Liver (tissue), 9 donors: Measurements from ENCODE around the gene RTL1. TPM values are rescaled to one million over a fixed set of nuclear protein-coding genes. Genes with fewer than 3 reads are reported as not detected.

Experiments
- DNase-seq: peaks from one replicate; pipeline ENCODE4 v3.0.0-alpha.2; 2017; ENCODE audit warnings: low spot score
- H3K27ac ChIP-seq, 2 donors: one replicate each; pipeline ENCODE4 v1.7.0; 2013; ENCODE audit warnings: inconsistent platforms in 2 of 2, low read length in 2 of 2, control low read depth in 1 of 2, low read depth in 1 of 2, mild to moderate bottlenecking in 1 of 2
- H3K27me3 ChIP-seq, 4 donors: one replicate each; pipeline versions ENCODE4 v1.6.1 to v1.7.0; 2013; ENCODE audit warnings: low read length in 3 of 4, inconsistent platforms in 1 of 4, mild to moderate bottlenecking in 1 of 4, moderate library complexity in 1 of 4; ENCODE audit not compliant: control insufficient read depth in 4 of 4, insufficient read depth in 4 of 4
- H3K36me3 ChIP-seq, 4 donors: one replicate each; pipeline versions ENCODE4 v1.6.1 to v1.7.0; 2013; ENCODE audit warnings: low read length in 3 of 4, mild to moderate bottlenecking in 3 of 4, low read depth in 1 of 4, moderate library complexity in 1 of 4; ENCODE audit not compliant: control insufficient read depth in 4 of 4, insufficient read depth in 3 of 4
- H3K4me1 ChIP-seq, 4 donors: one replicate each; pipeline versions ENCODE4 v1.6.1 to v1.7.0; 2013; ENCODE audit warnings: low read length in 3 of 4, mild to moderate bottlenecking in 3 of 4, moderate library complexity in 1 of 4; ENCODE audit not compliant: control insufficient read depth in 4 of 4, insufficient read depth in 4 of 4
- H3K4me3 ChIP-seq, 3 donors: one replicate each; pipeline versions ENCODE4 v1.6.1 to v1.7.0; 2013; ENCODE audit warnings: low read length in 3 of 3, control low read depth in 1 of 3, low read depth in 1 of 3, mild to moderate bottlenecking in 1 of 3
- H3K9ac ChIP-seq, 2 donors: one replicate each; pipeline ENCODE4 v1.7.0; 2013; ENCODE audit warnings: low read length in 2 of 2, mild to moderate bottlenecking in 2 of 2, moderate library complexity in 2 of 2, control low read depth in 1 of 2, low read depth in 1 of 2
- H3K9me3 ChIP-seq, 4 donors: one replicate each; pipeline versions ENCODE4 v1.6.1 to v1.7.0; 2013; ENCODE audit warnings: low read length in 3 of 4; ENCODE audit not compliant: control insufficient read depth in 4 of 4
- FOXA1 ChIP-seq: IDR thresholded peaks from 2 replicates; pipeline ENCODE4 v1.6.1; 2016; ENCODE audit warnings: antibody characterized with exemption
- GABPA ChIP-seq, 2 donors: IDR thresholded peaks in 1 of 2; conservative IDR thresholded peaks in 1 of 2; 2 replicates each; pipeline ENCODE4 v1.6.1; 2016; ENCODE audit warnings: antibody characterized with exemption in 2 of 2, mild to moderate bottlenecking in 1 of 2, moderate library complexity in 1 of 2
- HNF4A ChIP-seq, 2 donors: conservative IDR thresholded peaks; 2 replicates each; pipeline ENCODE4 v1.6.1; 2016; ENCODE audit warnings: antibody characterized with exemption in 2 of 2, mild to moderate bottlenecking in 2 of 2
- HNF4G ChIP-seq: IDR thresholded peaks from 2 replicates; pipeline ENCODE4 v1.6.1; 2016; ENCODE audit warnings: antibody characterized with exemption
- JUND ChIP-seq, 2 donors: IDR thresholded peaks; 2 replicates each; pipeline ENCODE4 v1.6.1; 2016; ENCODE audit warnings: antibody characterized with exemption in 2 of 2
- RAD21 ChIP-seq, 2 donors: IDR thresholded peaks; 2 replicates each; pipeline ENCODE4 v1.6.1; 2016; ENCODE audit warnings: antibody characterized with exemption in 2 of 2, mild to moderate bottlenecking in 2 of 2
- RXRA ChIP-seq, 2 donors: IDR thresholded peaks; 2 replicates each; pipeline ENCODE4 v1.6.1; 2017 to 2018; ENCODE audit warnings: antibody characterized with exemption in 2 of 2, mild to moderate bottlenecking in 1 of 2
- SP1 ChIP-seq: IDR thresholded peaks from 2 replicates; pipeline ENCODE4 v1.6.1; 2018; ENCODE audit warnings: antibody characterized with exemption, mild to moderate bottlenecking
- TAF1 ChIP-seq: conservative IDR thresholded peaks from 2 replicates; pipeline ENCODE4 v1.6.1; 2016; ENCODE audit warnings: antibody characterized with exemption, mild to moderate bottlenecking
- YY1 ChIP-seq: IDR thresholded peaks from 2 replicates; pipeline ENCODE4 v1.6.1; 2016; ENCODE audit warnings: antibody characterized with exemption, mild to moderate bottlenecking
- WGBS: extraction: QIAGEN DNeasy Blood & Tissue Kit; methylation state at CpG from one replicate; pipeline ENCODE4 v1.1.7; 2013; 5-methylcytosine and 5-hydroxymethylcytosine counted together
- polyA plus RNA-seq, 2 donors: library from polyadenylated mRNA; stranded (reverse) in 1 of 2; unstranded in 1 of 2; fragments of 200-250 nt in 1 of 2; fragments of >200 nt in 1 of 2; fragmentation: Nextera tagmentation in 1 of 2; extraction: Ambion mirVana in 1 of 2; gene quantifications; one replicate each; pipeline versions ENCODE4 v1.2.1 to v1.2.3, GENCODE V29; 2013 to 2015
- total RNA-seq, 2 donors: library from RNA; depleted of rRNA; stranded (reverse); fragments of >200 nt; gene quantifications; one replicate each; pipeline ENCODE4 v1.2.3, GENCODE V29; 2014
- TF ChIP-seq, protein P1 (sequence below): IDR thresholded peaks from 2 replicates; pipeline ENCODE4 v1.6.1; 2016; ENCODE audit warnings: antibody characterized with exemption
- TF ChIP-seq, protein P2 (sequence below): IDR thresholded peaks from 2 replicates; pipeline ENCODE4 v1.6.1; 2016; ENCODE audit warnings: antibody characterized with exemption
- TF ChIP-seq, protein P3 (sequence below): fragments of 150-350 bp; IDR thresholded peaks from 2 replicates; pipeline ENCODE4 v1.5.1; 2017; ENCODE audit warnings: improper control_type of control experiment, low read depth, low read length; ENCODE audit not compliant: missing input control
- TF ChIP-seq, protein P4 (sequence below): IDR thresholded peaks from 2 replicates; pipeline ENCODE4 v1.6.1; 2016; ENCODE audit warnings: antibody characterized with exemption
- TF ChIP-seq, protein P5 (sequence below): IDR thresholded peaks from 2 replicates; pipeline ENCODE4 v1.6.1; 2016; ENCODE audit warnings: antibody characterized with exemption, mild to moderate bottlenecking
- donor health status: healthy.
- donor health status: healthy.
- donor health status: healthy.
- donor health status: healthy.
- donor health status: healthy.

RTL1 gene
- total and polyA plus RNA-seq, 4 donors = 0.04 to 0.05 TPM; not detected in 2

DNA sequence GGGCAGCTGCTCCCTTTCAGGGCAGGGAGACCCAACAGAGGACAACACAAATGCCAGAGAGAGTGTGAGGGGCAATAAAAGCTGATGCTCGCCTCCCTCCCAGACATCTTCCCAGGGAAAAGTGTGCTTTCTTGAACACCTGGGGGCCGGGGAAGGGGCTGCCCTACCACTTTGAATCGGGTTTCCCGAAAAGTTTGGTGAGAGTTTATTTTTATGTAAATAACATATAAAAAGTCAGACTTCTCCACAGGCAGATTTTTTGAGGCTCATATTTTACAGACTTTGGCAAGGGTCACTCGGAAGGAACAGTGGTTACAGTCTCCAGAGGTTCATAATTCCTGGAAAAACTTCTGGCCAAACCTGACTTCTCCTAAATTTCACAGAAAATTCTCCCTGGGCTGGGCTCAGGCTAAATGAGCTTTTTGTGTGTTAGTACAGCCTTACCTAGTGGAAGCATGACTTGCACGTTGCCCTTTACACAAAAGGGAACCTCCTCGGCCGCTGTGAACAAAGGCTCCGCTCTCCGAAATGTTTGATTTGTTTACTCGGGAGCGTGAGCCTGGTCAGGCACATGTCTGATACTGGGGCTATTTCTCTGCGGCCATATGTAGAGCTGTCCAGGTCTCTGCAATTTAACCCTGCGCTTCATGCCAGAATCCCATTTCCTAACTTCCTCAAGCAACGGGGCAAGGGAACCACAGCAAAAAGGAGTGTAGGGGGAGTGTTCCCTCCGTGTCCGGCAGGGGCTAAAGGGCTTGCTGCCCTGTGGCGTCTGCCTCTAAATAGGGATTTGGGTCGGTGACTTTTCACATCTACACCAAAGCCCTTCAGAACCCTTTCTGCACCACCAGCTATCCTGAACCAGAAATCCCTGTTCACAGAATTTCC lies 3.4 kb downstream of the RTL1 start:
- H3K27me3 ChIP-seq = peaks cover 0 to 11% (median 1%) of the 10 kb centered on the region in 4 donors
- H3K9ac ChIP-seq = no peak overlapping the region
- H3K9me3 ChIP-seq = no peaks in the 10 kb centered on the region
- WGBS = 22% methylated on average over 19 of the region's 19 CpGs
- TF ChIP-seq HNF4A (conservative IDR thresholded peaks at IDR 0.05) (no peak), RXRA (IDR thresholded peaks at IDR 0.05) (no peak), YY1 (no peak), HNF4G (no peak), TAF1 (no peak), GABPA (IDR thresholded peaks at IDR 0.05 in 1 of 2, conservative IDR thresholded peaks at IDR 0.05 in 1 of 2) (no peak), SP1 (no peak), RAD21 (IDR thresholded peaks at IDR 0.05) (no peak), FOXA1 (no peak), JUND (IDR thresholded peaks at IDR 0.05) (no peak)
- TF ChIP-seq, protein P1, sequence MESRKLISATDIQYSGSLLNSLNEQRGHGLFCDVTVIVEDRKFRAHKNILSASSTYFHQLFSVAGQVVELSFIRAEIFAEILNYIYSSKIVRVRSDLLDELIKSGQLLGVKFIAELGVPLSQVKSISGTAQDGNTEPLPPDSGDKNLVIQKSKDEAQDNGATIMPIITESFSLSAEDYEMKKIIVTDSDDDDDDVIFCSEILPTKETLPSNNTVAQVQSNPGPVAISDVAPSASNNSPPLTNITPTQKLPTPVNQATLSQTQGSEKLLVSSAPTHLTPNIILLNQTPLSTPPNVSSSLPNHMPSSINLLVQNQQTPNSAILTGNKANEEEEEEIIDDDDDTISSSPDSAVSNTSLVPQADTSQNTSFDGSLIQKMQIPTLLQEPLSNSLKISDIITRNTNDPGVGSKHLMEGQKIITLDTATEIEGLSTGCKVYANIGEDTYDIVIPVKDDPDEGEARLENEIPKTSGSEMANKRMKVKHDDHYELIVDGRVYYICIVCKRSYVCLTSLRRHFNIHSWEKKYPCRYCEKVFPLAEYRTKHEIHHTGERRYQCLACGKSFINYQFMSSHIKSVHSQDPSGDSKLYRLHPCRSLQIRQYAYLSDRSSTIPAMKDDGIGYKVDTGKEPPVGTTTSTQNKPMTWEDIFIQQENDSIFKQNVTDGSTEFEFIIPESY = no peak
- TF ChIP-seq, protein P2, sequence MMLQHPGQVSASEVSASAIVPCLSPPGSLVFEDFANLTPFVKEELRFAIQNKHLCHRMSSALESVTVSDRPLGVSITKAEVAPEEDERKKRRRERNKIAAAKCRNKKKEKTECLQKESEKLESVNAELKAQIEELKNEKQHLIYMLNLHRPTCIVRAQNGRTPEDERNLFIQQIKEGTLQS = no peak
- TF ChIP-seq, protein P3, sequence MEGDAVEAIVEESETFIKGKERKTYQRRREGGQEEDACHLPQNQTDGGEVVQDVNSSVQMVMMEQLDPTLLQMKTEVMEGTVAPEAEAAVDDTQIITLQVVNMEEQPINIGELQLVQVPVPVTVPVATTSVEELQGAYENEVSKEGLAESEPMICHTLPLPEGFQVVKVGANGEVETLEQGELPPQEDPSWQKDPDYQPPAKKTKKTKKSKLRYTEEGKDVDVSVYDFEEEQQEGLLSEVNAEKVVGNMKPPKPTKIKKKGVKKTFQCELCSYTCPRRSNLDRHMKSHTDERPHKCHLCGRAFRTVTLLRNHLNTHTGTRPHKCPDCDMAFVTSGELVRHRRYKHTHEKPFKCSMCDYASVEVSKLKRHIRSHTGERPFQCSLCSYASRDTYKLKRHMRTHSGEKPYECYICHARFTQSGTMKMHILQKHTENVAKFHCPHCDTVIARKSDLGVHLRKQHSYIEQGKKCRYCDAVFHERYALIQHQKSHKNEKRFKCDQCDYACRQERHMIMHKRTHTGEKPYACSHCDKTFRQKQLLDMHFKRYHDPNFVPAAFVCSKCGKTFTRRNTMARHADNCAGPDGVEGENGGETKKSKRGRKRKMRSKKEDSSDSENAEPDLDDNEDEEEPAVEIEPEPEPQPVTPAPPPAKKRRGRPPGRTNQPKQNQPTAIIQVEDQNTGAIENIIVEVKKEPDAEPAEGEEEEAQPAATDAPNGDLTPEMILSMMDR = no peak
- H3K27ac ChIP-seq = no peak overlapping the region
- no peak overlapping the region for H3K4me3 ChIP-seq
- H3K36me3 ChIP-seq = no peaks in the 10 kb centered on the region
- DNase-seq = no peak
- H3K4me1 ChIP-seq = peaks cover 0 to 3% (median 2%) of the 10 kb centered on the region in 4 donors

DNA sequence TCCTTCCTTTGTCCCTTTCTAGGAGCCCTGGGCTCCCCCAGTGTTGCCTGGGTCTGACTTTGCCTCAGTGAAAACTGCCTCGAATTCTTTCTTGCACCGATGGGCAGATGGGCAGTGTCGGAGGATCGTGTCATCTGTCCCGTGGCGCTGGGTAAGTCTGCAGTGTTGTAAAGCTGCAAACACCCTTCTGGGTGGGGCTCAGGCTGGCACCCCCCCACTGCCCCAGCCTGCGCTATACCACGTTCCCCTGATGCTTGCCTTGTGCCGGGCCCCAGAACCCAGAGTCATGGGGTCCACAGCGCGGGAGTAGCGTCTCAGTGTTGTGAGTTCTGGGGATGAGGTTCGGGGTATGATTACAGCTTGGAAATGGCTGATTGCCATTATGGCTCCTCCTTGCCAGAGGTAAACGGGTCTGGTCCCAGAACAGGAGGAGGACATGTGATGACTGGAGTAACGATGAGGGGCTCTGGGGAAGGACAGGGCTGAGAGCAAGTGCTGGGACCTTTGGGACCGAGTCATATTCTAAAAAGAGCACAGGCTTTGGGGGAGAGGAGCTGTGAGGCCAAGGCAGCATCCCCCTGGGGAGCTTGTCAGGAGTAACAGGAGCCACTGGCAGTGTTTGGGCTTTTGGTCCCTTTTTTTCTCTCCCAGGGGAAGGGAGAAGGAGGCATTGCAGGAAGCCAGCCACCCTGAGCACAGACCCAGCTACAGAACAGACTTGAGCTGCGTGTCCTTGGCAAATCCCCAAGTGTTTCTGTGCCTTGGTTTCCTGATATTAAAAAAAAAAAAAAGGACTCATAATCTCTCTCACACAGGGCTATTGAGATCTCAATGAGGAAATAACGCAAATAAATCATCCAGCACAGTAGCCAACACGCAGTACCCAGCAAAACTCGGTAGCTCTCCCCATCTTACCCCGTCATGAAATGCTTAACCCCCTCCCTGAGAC lies 4.3 kb downstream of the RTL1 start:
- H3K36me3 ChIP-seq = no peaks in the 10 kb centered on the region
- DNase-seq = no peak

More for the DNA sequence above, 4.3 kb downstream of the RTL1 start:
- Histone ChIP-seq H3K9ac (no peak overlapping the region), H3K4me1 (peaks cover 0 to 3% (median 2%) of the 10 kb centered on the region in 4 donors), H3K27me3 (peaks cover 0 to 11% (median under 1%) of the 10 kb centered on the region in 4 donors), H3K27ac (no peak overlapping the region), H3K9me3 (no peaks in the 10 kb centered on the region), H3K4me3 (no peak overlapping the region)
- WGBS = 62% methylated on average over 21 of the region's 21 CpGs
- no peak for TF ChIP-seq RAD21 (IDR thresholded peaks at IDR 0.05)
- TF ChIP-seq YY1 = no peak
- TF ChIP-seq GABPA (IDR thresholded peaks at IDR 0.05 in 1 of 2, conservative IDR thresholded peaks at IDR 0.05 in 1 of 2) = no peak
- TF ChIP-seq, protein P4, sequence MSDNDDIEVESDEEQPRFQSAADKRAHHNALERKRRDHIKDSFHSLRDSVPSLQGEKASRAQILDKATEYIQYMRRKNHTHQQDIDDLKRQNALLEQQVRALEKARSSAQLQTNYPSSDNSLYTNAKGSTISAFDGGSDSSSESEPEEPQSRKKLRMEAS = no peak
- TF ChIP-seq JUND (IDR thresholded peaks at IDR 0.05) = no peak
- TF ChIP-seq, protein P5, sequence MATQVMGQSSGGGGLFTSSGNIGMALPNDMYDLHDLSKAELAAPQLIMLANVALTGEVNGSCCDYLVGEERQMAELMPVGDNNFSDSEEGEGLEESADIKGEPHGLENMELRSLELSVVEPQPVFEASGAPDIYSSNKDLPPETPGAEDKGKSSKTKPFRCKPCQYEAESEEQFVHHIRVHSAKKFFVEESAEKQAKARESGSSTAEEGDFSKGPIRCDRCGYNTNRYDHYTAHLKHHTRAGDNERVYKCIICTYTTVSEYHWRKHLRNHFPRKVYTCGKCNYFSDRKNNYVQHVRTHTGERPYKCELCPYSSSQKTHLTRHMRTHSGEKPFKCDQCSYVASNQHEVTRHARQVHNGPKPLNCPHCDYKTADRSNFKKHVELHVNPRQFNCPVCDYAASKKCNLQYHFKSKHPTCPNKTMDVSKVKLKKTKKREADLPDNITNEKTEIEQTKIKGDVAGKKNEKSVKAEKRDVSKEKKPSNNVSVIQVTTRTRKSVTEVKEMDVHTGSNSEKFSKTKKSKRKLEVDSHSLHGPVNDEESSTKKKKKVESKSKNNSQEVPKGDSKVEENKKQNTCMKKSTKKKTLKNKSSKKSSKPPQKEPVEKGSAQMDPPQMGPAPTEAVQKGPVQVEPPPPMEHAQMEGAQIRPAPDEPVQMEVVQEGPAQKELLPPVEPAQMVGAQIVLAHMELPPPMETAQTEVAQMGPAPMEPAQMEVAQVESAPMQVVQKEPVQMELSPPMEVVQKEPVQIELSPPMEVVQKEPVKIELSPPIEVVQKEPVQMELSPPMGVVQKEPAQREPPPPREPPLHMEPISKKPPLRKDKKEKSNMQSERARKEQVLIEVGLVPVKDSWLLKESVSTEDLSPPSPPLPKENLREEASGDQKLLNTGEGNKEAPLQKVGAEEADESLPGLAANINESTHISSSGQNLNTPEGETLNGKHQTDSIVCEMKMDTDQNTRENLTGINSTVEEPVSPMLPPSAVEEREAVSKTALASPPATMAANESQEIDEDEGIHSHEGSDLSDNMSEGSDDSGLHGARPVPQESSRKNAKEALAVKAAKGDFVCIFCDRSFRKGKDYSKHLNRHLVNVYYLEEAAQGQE = no peak
- TF ChIP-seq TAF1 = no peak
